KOPT-K1 (cell line): ENCODE results near the gene SDE2.
"Not testable (repeated sequence)": the region's sequence is repeated elsewhere in the genome, so short reads cannot be mapped to it uniquely, and the experiment has no call there.

Experiments
- H3K27ac ChIP-seq: fragments of 200-600 bp; sonication (generic); 2 replicates; pipeline ENCODE4 v1.5.1; 2016; ENCODE audit warnings: antibody characterized with exemption, mild to moderate bottlenecking, low read depth, low read length; ENCODE audit not compliant: poor library complexity, severe bottlenecking
- H3K36me3 ChIP-seq: fragments of 200-600 bp; sonication (generic); 2 replicates; pipeline ENCODE4 v1.5.1; 2017; ENCODE audit warnings: antibody characterized with exemption, mild to moderate bottlenecking, low read length, moderate library complexity; ENCODE audit not compliant: insufficient read depth
- H3K9me3 ChIP-seq: fragments of 200-600 bp; sonication (generic); 2 replicates; pipeline ENCODE4 v1.5.1; 2017; ENCODE audit warnings: antibody characterized with exemption, low read length, mild to moderate bottlenecking; ENCODE audit not compliant: insufficient read depth, poor library complexity, severe bottlenecking

SDE2 gene

DNA sequence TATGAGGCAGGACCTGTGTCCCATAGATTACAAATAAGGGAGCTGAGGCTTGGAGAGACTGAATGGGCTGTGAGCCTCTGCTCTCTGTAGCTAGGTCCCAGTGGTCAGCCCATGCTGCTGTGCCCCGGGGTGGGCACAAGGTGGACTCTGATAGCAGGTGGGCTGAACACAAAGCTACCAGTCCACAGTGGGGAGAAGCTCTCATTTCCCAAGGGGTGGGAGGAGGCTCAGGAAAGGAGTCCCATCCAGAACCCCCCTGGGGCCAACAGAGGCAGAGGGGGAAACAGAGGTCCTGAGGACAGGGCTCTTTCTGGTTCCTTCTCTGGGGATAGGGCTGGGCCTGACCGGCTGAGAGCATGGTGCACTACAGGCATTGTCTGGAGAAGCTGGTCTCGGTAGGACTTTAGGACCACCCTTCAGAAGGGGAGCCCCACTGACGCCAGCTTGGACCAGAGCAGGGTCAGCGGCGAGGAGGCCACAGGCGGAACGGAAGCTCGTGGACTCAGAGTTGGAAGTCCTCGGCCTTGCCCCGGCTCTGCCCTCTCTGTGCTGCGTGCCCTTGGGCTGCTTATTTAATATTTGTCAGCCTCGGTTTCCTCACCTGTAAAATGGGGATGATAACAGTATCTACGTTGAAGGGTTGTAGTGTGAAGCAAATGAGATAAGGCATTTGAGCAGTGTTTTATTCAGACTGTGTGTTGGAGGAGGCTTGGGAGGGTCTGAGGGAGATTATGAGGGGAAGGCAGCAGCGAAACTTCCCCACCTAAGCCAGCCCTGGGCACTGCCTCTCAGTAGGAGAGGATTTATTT lies 26.6 kb downstream of the SDE2 start:
- Histone ChIP-seq H3K36me3 (peaks cover 5% of the 10 kb centered on the region; the same call in 1 of the 2 replicates), H3K27ac (no peak overlapping the region), H3K9me3 (no peaks in the 10 kb centered on the region)

DNA sequence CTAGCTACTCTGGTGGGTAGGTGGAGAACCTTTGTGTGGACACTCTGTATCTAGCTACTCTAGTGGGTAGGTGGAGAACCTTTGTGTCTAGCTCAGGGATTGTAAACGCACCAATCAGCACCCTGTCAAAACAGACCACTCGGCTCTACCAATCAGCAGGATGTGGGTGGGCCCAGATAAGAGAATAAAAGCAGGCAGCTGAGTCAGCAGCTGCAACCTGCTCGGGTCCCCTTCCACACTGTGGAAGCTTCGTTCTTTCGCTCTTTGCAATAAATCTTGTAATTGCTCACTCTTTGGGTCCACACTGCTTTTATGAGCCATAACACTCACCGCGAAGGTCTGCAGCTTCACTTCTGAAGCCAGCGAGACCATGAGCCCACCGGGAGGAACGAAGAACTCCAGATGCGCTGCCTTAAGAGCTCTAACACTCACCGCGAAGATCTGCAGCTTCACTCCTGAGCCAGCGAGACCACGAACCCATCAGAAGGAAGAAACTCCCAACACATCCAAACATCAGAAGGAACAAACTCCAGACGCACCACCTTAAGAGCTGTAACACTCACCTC lies 28.5 kb downstream of the SDE2 start:
- H3K9me3 ChIP-seq, H3K36me3 ChIP-seq: not testable (repeated sequence)

DNA sequence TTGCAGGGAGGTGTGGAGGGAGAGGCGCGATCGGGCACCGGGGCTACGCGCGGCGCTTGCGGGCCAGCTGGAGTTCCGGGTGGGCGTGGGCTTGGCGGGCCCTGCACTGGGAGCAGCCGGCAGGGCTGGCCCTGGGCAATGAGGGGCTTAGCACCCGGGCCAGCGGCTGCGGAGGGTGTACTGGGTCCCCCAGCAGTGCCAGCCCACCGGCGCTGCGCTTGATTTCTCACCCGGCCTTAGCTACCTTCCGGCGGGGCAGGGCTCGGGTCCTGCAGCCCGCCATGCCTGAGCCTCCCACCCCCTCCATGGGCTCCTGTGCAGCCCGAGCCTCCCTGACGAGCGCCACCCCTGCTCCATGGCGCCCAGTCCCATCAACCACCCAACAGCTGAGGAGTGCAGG lies 29.4 kb downstream of the SDE2 start:
- H3K9me3 ChIP-seq, H3K36me3 ChIP-seq, H3K27ac ChIP-seq: not testable (repeated sequence)

More for the DNA sequence above, 28.5 kb downstream of the SDE2 start:
- H3K27ac ChIP-seq: not testable (repeated sequence)

DNA sequence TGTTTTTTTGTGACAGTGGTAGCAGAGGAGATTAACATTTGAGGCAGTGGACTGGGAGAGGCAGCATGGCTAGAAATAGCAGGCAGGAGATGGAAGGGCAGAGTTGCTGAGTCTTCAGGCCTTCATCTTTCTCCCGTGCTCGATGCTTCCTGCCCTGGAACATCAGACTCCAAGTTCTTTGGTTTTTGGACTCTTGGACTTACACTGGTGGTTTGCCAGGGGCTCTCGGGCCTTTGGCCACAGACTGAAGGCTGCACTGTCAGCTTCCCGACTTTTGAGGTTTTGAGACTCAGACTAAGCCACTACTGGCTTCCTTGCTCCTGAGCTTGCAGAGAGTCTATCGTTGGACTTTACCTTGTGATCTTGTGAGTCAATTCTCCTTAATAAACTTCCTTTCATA lies 33.9 kb downstream of the SDE2 start:
- no peak overlapping the region for H3K27ac ChIP-seq
- H3K9me3 ChIP-seq: no peaks in the 10 kb centered on the region
- no peaks in the 10 kb centered on the region for H3K36me3 ChIP-seq

DNA sequence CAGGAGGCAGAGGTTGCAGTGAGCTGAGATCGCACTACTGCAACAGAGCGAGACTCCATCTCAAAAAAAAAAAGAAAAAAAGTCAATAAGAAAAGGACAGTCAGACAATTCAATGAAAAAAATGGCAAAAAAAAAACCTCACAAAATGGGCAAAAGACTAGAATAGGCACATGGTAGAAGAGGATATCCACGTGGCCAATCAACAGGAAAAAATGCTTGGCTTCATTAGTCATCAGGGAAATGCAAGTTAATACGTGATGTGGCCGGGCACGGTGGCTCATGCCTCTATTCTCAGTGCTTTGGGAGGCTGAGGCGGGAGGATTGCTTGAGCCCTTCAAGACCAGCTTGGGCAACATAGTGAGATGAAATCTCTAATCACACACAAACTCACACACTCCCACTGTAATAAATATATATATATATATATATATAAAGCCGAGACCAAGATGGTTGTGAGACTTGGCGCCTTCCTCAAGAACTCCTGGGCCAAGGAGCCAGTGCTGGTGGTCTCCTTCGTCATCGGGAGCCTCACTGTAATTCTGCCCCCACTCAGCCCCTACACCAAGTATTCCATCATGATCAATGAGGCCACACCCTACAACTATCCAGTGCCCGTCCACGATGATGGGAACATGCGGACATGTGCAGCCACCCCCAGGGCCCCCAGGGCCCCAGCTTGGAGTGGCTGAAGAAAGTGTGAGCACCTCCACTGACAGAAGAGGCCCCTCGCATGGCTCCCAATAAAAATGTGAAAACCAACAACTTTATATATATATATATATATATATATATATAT lies 35.2 kb downstream of the SDE2 start:
- Histone ChIP-seq H3K9me3 (no peaks in the 10 kb centered on the region), H3K27ac (no peak overlapping the region), H3K36me3 (no peaks in the 10 kb centered on the region)

DNA sequence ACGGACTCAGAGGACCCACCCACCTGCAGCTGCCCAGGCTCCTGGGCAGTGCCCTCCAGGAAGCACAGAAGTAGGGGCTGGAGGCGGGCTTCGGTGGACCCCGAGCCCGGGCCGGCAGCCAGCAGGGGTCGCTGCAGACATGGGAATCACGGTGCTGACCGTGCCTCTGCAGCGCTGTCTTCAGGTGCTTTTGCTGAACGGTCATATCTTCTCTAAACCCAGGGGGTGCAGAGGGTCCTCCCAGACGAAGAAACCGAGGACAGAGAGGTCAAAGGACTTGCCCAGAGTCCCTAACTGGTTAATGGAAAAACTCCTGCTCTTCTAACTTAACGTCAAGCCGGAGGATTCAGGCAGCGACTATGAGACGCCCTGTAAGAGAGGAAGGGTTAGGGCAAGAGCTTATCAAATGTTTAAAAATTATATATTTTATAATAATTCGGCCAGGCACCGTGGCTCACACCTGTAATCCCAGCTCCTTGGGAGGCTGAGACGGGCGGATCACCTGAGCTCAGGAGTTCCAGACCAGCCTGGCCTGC lies 36.6 kb downstream of the SDE2 start:
- Histone ChIP-seq H3K27ac (no peak overlapping the region), H3K9me3 (no peaks in the 10 kb centered on the region), H3K36me3 (no peaks in the 10 kb centered on the region)

DNA sequence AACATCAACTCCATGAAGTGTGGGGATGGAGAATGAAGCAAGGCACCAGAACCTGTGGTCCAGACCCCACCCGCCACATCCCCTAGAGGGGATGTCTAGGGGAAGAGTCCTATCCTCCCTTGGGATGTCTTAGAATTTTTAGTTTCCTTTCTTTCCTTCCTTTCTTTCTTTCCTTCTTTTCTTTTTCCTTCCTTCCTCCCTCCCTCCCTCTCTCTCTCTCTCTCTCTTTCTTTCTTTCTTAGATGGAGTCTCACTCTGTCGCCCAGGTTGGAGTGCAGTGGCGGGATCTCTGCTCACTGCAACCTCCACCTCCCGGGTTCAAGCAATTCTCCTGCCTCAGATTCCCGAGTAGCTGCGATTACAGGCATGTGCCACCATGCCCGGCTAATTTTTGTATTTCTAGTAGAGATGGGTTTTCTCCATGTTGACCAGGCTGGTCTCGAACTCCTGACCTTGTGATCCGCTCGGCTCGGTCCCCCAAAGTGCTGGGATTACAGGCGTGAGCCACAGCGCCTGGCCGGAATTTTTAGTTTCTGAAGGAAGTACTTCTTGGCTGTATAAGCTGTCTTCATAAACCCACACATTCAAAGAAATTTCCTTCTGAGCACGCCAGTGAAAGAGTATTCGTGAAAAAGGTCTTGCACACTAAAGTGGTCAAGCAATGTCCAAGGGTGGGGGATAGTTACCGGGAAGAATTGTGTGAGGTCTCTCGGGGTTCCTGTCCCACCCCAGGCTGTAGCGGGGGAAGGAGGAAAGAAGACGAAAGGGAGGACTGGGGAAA lies 37.3 kb downstream of the SDE2 start:
- Histone ChIP-seq H3K27ac (no peak overlapping the region), H3K9me3 (no peaks in the 10 kb centered on the region), H3K36me3 (no peaks in the 10 kb centered on the region)

DNA sequence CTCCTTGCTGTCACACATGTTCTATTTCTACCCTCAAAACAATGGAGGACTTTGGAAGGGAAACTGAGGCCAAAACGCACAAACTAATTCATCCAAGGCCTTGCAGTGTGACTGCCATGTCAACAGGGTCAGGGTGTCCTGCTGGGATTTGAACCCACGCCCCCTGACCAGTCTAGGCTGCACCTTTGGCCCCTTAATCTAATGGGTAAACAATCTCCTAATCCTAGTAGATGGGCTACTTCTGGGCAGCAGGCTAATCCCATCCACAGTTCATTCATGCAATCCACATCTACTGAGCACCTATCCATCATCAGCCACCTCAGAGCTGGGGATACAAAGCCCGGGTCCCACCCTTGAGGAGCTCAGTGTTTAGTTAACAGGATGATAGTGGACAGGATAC lies 41.1 kb downstream of the SDE2 start:
- Histone ChIP-seq H3K36me3 (no peaks in the 10 kb centered on the region), H3K9me3 (no peaks in the 10 kb centered on the region), H3K27ac (no peak overlapping the region)

DNA sequence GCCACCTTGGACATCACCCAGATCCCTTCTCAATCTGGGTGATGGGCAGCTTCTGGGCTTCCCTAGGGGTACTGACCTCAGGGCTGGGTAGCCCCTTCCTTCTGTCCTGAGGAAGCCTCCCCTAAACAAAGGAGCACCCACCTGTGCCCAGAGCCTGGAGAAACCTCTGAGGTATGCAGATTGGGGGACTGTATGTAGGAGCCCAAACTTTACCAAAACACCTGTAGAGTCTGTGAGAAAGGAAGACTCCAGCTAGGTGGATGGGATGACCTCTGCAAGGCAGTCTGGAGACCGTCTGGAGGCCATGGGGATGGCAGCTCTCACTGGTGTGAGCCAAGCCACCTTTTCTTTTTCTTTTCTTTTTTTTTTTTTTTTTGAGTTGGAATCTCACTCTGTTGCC lies 44.4 kb downstream of the SDE2 start:
- Histone ChIP-seq H3K27ac (no peak overlapping the region), H3K9me3 (no peaks in the 10 kb centered on the region), H3K36me3 (no peaks in the 10 kb centered on the region)

DNA sequence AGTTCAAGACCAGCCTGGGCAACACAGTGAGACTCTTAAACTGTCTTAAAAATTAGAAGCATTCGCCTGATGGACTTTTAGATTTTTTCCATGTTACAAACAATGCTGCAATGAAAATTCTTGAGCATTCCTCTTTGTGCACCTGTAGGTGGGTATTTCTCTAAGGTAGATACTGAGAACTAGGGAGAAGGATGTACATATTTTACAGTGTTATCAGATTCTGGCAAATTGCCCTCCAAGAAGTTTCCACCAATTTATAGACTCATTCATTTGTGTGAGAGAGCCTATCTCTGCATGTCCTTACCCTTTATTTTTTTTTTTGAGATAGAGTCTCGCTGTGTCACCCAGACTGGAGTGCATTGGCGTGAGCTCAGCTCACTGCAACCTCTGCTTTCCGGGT lies 45.8 kb downstream of the SDE2 start:
- Histone ChIP-seq H3K27ac (no peak overlapping the region), H3K9me3 (no peaks in the 10 kb centered on the region), H3K36me3 (no peaks in the 10 kb centered on the region)

DNA sequence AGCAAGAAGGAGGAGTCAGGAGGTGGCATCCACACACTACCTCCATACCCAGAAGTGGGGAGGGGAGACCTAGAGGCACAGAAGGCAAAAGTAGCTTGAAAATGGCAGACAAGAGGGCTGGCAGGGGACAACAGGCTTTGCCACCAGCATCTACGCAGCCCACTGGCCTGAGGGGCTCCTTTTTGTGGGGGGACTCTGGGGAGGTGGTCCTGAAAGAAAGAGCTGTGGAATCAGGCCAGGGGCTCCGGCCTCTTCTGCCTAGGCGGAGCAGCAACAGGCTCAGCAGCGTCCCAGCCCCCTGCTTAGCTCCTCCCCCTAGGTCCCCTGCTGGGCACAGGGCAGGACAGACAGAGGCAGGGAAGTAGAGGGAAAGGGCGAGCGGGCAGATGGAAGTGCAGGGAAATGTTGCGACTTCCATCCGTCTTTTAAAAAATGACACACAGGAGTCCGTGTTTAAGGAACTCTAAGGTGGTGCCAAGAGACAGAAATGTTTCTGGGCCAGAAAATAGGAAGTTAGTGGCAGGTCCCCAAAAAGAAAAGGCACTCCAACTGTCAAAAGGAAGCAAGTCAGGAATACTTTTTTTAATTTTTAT lies 48.1 kb downstream of the SDE2 start:
- Histone ChIP-seq H3K27ac (no peak overlapping the region), H3K36me3 (no peaks in the 10 kb centered on the region), H3K9me3 (no peaks in the 10 kb centered on the region)

DNA sequence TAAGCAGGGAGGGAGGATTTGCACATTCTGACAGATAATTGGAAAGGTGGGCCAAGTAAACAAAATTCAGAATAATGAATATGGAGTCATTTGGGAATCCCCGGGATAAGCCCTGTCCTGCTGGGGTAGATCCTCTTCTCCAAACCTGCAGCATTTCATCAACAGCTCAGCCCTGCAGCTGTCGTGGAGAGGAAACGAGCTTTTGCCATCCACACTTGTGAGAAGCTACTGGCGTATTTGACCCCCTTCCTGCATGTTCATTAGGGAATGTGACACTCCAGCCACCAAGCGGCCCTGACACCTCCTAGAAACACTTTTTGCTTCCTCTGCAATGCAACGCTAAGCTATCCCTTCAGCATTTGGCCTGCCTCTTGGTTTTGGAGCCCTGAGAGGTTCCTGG lies 50.1 kb downstream of the SDE2 start:
- no peak overlapping the region for H3K27ac ChIP-seq
- no peaks in the 10 kb centered on the region for H3K36me3 ChIP-seq
- H3K9me3 ChIP-seq: no peaks in the 10 kb centered on the region

DNA sequence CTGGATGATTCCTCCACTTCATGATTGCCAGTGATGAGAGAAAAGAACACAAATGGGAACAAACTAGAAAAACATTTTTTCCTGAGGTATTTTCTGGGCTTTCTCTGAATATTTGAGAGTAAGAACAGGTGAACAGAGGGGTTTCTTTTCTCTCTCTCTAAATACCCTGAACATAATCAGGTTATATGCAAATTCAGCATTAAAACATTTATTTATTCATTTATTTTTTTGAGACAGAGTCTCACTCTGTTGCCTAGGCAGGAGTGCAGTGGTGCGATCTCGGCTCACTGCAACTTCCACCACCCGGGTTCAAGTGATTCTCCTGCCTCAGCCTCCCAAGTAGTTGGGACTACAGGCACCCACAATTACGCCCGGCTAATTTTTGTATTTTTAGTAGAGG lies 52.3 kb downstream of the SDE2 start:
- Histone ChIP-seq H3K27ac (no peak overlapping the region), H3K9me3 (no peaks in the 10 kb centered on the region), H3K36me3 (no peaks in the 10 kb centered on the region)

DNA sequence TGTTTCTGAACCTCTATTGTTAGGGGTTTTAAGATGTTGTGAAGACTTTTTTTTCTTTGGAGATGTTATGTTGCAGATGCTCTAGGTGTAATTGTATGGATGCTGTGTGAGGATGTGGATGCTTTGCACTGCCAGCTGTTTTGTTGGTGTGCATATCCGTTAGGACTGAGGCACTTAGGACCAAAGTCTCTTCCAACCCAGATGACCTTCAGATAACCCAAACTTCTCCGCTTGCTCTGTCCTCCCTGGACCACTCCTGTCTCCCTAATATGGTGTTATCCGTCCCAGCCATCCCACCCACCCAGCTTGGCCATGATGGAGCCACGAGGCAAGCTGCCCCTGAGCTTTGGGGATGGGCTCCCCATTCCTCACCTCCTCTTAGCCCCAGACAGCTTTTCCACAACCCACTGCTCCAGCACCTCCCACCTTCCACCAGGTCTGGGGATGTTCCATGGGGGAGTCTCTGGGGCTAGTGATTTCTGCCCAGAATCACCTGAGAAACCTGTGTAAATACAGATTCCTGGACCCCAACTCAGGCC lies 53.0 kb downstream of the SDE2 start:
- Histone ChIP-seq H3K27ac (no peak overlapping the region), H3K36me3 (no peaks in the 10 kb centered on the region), H3K9me3 (no peaks in the 10 kb centered on the region)
